LNCaP clone FGC (cell line): Measurements from ENCODE around the gene RFPL4A.

Experiments used
- DNase-seq: peaks from one replicate; pipeline ENCODE4 v3.0.0-alpha.2; 2011; ENCODE audit warnings: low read depth
- H3K4me3 ChIP-seq: 2 replicates; pipeline ENCODE4 v1.5.1; 2011; ENCODE audit warnings: mild to moderate bottlenecking, low read depth, low read length, control low read depth
- TF ChIP-seq, protein P1 (sequence below): IDR thresholded peaks from 2 replicates; pipeline ENCODE4 v1.5.1; 2012; ENCODE audit warnings: mild to moderate bottlenecking; ENCODE audit not compliant: control insufficient read depth, insufficient read depth; ENCODE audit errors: extremely low read depth

The RFPL4A gene

DNA sequence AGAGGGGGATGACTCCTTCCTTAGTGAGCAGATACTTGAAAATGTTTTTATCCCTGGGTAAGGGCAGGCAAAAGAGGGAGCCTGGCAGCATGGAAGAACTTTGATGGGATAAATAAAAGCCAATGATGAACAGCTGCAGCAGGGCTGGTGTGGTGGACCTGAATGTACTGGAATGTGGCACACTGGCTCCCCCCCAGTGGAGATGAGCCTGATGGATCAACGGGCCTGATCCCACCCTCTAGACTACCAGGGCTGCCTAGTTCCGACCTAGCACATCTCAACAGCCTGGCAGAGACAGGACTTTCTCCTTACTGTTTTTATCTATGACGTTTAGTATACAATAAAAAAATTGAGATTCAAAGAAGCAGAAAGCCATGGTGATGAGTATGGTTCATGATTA is 52.4 kb downstream of the RFPL4A start:
- DNase-seq = no peak
- H3K4me3 ChIP-seq = no peak overlapping the region
- TF ChIP-seq, protein P1, sequence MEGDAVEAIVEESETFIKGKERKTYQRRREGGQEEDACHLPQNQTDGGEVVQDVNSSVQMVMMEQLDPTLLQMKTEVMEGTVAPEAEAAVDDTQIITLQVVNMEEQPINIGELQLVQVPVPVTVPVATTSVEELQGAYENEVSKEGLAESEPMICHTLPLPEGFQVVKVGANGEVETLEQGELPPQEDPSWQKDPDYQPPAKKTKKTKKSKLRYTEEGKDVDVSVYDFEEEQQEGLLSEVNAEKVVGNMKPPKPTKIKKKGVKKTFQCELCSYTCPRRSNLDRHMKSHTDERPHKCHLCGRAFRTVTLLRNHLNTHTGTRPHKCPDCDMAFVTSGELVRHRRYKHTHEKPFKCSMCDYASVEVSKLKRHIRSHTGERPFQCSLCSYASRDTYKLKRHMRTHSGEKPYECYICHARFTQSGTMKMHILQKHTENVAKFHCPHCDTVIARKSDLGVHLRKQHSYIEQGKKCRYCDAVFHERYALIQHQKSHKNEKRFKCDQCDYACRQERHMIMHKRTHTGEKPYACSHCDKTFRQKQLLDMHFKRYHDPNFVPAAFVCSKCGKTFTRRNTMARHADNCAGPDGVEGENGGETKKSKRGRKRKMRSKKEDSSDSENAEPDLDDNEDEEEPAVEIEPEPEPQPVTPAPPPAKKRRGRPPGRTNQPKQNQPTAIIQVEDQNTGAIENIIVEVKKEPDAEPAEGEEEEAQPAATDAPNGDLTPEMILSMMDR = no peak

DNA sequence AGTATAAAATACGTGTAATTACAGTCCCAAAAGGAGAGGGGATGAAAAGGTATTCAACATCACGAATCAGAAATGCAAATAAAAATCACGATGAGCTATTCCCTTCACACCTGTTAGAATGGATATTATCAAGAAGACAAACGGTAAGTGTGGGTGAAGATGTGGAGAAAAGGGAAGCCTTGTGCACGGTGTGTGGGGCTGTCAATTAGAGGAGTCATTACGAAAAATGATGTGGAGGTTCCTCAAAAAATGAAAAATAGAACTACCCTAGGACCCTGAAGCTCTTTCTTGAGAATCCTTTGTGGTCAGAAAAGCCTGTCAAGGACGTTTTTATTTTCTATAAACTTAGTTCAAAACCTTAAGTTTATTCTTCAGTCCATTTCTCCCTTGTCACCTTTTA is 53.6 kb downstream of the RFPL4A start:
- TF ChIP-seq, protein P1 = no peak
- DNase-seq = no peak
- no peak overlapping the region for H3K4me3 ChIP-seq
